A204.1 (cell line): ENCODE results near the gene LSG1.

Experiments used
- FAIRE-seq: peaks from 2 replicates; lab custom pipeline; 2012; peaks lifted over from hg19 to GRCh38; lab: Jason Lieb, UNC

Gene LSG1

DNA sequence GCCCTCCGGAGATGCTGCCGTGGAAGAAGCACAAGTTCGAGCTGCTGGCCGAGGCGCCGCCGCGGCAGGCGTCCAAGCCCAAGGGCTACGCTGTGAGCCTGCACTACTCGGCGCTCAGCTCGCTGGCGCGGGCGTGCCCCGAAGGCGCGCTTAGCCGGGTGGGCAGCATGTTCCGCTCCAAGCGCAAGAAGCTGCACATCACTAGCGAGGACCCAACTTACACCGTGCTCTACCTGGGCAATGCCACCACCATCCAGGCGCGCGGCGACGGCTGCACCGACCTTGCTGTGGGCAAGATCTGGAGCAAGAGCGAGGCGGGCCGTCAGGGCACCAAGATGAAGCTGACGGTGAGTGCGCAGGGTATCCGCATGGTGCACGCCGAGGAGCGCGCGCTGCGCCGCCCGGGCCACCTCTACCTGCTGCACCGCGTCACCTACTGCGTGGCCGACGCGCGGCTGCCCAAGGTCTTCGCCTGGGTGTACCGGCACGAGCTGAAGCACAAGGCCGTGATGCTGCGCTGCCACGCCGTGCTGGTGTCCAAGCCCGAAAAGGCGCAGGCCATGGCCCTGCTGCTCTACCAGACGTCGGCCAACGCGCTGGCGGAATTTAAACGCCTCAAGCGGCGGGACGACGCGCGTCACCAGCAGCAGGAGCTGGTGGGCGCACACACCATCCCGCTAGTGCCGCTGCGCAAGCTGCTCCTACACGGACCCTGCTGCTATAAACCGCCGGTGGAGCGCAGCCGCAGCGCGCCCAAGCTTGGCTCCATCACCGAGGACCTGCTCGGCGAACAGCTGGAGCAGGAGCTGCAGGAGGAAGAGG is 15.0 kb upstream of the LSG1 start:
- FAIRE-seq: no peak

DNA sequence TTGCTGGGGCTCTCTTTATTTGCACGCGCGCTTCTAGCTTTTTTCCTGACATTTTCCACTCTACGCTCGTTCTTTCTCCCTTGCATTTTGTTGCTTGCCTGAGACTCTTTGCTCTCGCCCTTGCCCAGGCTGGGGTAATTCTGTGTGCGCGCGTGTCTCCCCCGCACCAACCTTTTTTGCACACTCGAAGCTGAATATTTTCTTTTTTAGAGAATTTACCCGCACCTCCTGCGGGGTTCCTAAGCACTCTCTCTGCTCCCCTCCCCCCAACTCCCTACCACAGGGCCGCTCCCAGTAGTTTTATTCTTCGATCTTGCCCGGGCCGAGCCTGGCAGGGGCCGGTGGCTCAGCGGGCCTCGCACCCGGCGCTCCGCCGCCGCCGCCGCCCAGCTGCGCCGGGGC is 14.4 kb upstream of the LSG1 start:
- no peak for FAIRE-seq

DNA sequence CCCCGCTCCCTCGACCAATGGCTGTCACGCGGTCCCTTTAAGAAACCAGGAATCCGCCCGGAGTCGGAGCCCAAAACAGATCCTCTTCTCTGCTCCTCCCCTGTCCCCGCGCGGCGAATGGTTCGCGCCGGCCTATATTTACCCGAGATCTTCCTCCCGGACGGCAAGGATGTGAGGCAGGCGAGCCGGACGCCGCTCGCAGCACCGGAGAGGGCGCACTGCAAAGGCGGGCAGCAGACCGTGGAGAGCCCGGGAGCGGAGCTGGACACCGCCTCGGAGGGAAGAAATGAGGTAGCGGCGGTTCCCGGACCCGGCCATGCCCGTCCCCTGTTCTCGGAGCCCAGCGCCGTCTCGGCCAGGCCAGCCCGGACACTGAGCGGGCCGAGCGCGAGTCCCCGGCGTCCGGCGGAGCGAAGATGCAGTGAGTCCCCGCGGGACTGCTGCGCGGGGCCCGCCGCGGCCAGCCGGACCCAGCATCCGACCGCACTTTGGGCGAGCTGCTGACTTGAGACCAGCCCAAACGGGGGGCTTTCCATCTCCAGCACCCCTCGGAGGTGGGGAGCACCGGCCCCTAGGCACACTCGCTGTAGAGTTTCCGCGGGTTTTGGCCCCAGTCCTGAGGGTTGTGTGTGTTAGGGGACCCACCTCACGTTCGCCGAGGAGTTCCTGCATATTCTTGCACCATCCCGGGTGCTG is 13.9 kb upstream of the LSG1 start, which contains the start of gene FAM43A:
TSS of gene FAM43A (plus strand) at position 166 of the 696 bp plus-strand sequence. CDS start 944 bp downstream, outside the sequence.
- peak; percentile 64 for FAIRE-seq

DNA sequence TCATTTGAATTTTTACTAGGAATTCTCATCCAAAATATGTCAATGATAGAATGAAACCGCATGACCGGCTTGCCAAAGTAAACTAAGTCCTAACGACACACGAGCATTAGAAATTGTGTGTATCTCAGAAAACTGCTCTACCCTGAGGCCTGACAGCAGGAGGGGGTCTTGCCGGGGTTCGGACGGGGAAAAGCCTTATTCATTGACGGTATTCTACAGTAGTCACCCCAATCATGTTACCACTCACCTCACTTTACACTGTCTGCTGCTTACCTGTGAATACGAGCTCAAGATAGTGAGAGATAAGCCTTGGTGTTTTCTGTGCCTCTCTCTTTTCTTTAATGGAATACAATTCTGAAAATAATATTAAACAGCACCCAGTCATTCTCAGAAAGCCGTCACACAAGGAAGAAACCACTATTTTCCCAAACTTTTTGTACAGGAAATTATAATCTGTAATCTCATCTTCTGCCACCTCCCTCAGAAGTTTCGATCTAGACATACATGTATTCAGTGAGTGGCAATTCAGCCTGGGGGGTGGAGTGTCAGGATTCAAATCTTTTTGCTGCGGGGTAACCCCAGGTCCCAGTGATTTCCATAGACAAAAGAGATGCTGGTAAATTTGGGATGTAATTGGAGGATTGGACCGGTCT is 13.2 kb upstream of the LSG1 start:
- no peak for FAIRE-seq

DNA sequence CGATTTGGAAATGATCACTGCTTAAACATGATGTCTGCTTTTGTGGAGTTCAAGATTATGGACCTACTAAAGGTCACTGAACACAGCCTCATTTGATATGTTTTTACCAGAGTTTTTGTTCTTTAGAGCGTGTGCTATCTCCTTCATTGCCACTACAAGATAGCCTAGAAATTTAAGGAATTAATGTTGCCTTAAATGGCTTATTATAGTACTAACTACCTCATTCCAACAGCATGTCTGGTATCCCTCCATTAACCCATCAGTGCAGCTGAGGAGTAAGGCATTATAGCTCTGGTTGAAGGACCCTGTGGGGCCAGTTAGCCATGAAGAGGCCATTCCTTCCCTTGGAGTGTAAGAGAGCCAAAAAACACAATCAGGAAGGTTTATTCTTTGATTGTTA is 11.4 kb upstream of the LSG1 start:
- FAIRE-seq: no peak

DNA sequence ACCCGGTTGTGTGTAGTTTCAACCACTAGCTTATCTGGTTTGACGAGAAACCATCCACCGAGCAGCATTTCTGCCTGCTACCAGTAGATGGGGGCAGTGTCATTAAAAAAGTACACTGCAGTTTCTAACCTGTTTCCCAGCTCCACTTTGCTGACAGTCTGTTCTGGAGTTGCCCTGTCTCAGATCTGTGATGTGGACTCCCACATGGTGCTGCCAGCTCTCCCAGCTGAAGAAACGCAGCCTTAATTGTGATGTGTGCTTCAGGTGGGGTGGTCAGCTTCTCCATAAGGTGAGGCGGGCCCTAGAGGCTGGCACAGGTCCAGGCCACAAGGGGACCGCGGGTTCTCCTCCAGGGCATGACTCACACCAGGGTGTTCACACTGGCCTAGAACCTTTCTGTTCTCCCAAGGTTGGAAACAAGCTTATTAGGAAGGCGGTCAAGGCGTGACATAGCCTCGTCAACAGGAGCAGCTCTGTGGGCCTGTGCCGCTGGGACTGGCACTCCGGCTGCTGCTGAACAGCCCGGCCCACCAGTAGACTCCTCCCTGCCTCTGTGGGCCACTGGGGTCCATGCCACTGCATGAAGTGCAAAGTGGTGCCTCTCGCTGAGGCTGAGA is 10.8 kb upstream of the LSG1 start:
- FAIRE-seq: peak; percentile 95

DNA sequence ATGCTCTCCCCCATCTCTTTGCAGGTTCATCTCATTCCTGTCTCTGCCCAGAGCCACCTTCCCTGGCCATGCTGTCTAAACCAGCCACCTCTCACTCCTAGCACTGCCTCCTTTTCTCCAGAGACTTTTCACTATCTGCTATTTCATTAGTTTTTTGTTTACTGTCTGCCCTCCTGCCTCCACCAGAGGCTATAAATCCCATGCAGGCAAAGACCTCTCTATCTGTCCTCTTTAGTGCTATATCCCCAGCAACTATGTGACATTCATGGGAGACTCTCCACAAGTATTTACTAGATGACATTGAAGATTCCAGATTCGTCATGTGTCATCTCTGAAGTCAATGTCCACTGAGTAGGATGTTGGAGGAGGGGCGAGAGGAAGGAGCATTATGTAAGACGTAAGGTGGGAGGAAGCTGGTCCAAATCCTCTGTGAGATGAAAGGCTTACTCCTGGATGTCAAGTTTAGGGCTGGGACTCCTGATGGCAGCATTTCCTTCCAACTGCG is 10.2 kb upstream of the LSG1 start:
- FAIRE-seq: no peak

DNA sequence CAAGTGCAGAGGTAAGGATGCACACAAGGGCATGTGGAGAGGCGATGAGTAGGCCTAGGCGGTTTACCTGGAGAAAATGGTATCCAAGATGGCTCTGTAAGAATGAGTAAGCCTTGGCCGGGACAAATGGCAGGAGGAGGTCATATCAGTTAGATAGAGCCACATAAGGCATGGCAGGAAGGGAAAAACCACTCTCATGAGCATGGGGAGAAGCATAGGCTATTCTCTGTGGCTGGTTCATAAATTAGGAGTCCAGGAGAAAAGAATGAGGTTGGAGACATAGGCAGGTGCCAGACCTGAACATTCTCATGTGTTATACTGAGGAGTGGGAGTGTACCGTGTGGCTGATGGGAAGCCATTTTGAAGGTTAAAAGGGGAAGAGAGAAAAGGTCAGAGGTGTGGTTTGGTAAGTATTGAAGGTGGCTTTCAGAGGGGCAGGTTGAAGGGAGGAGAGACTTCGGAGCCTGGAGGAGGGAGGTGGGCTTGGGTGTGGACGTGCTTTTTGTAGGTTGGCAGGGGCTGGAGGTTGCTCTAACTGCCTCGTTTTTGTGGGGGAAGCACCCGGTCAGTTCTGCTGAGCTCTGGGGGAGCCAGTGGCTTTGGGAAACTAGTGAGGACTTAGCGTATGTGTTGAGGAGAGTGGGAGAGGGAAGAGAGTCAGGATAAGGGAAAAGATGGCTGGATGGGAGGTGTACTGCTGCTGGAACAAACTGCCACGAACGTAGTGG is 9.1 kb upstream of the LSG1 start:
- FAIRE-seq: no peak

DNA sequence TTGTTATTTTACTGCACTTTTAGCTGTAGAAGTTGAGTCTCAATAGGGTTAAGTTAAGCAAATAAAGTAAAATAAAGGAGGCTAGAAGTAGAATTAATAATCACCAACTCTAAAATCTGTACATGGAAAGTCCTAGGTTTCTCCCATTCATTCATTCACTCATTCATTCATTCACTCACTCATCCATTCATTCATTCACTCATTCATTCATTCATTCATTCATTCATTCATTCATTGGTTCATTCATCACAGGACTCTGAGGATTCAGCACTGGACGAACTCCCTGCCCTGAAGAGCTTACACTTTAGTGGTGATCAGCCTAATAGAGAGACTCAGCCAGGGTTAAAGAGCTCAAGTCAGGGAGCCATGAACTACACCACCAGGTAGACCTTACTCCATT is 4.5 kb upstream of the LSG1 start:
- FAIRE-seq: no peak

DNA sequence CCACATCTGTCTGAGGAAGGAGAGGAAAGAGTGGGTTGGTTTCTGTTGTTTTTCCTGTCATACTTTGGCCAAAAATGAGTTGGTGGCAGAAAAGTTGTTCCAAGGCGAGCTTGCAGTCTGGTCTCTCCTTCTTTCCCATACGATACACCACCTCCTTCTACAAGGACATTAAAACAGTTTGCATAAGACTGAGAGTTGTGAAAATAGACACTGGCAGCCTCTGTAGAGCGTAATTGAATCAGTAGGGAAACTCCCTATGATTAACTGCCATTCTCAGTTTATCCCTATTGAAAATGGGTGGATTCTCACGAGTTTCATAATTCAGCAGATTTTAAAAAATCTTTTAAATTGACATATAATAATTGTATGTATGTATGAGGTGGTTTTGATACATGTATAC is 3.7 kb upstream of the LSG1 start:
- no peak for FAIRE-seq

DNA sequence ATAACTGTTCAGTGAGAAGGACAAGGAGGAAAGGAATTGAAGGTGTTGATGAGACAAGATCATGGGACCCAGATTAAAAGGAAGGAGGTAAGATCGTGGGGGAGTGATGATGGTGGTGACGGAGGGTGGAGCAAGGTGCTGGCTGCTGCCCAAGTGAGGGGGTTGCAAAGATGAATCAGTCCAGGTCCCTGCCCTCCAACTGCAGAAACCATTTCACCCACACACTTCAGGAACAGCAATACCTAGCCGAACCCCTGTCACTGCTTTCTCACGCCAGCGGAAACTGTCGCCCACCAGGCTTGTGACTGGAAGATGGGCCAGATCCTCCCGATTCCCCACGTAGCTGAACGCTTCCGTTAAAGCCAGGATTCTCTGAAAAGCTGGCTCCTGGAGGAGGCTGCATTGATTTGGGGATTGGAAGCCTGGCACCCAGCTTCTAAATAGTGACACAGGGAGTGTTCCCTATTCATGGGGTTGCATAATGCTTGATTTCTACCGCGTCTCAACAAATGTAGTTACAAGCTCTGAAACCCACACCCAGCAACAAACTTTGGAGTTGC is 3.2 kb upstream of the LSG1 start:
- FAIRE-seq: no peak

DNA sequence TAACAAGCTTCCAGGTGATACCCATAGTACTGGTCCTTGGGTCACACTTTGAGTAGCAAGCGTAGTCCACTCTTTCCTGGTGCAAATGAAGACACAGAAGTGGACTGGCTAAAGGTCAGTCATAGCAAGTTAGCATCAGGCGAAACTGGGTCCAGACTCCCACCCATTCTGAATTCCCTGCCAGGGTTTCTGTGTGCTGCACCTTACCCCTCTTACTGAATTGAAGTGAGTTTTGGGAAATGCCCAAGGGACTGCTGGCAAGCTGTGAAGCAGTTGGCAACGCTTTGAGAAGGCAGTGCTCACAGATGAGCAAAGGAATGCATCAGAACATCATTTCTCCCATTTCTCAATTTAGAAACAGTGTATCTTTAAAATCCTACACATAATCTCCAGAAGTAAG is 1.8 kb upstream of the LSG1 start:
- no peak for FAIRE-seq

DNA sequence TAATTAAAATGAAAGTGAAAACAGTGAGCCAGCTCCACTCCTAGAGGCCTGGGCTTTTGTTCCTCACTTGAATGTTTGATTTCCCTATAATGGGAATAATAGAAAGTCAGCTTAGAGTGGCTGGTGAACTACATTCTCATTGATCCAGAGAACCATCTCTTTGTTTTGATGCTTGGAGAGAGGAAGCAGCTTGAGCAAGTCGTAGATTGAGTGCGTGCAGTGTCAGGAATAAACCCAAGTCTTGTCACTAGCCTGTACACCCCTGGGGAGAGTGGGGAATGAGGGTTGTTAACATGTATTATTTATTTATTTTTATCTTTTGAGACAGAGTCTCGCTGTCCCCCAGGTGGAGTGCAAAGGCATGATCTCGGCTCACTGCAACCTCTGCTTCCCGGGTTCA is 885 bp upstream of the LSG1 start:
- no peak for FAIRE-seq

DNA sequence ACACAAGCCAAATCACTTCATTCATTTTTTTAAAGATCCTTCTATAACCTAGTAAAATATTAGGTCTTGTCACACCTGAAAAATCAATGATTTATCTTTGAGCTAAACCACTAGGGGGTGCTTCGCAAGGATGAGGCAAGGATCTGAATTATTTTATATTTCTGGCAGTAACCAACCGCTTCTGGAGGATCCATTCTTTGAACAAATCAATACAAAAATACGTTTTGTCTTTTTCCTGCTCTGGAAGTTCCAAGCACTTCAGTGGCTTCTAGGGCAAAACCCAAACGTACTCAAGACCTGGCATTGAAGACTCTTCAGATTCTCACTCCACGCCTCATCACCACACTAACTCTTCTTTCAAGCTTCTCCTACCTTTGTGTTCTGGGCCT is 486 bp downstream of the LSG1 start:
- FAIRE-seq: peak; percentile 51

DNA sequence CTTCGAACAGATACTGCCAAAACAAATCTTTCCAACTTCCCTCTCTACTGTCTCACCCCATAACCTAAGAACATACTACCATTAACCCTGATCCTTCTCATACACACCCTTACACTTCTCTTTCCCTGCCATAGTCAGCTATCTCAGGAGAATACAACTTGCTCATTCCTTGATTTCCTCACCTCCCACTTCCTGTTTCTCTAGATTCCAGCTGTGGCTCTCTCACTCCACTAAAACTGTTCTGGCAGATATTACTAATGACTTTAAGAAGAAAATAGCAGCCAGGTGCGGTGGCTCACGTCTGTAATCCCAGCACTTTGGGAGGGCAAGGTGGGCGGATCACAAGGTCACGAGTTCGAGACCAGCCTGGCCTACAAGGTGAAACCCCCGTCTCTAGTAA is 4.6 kb downstream of the LSG1 start:
- FAIRE-seq: no peak

DNA sequence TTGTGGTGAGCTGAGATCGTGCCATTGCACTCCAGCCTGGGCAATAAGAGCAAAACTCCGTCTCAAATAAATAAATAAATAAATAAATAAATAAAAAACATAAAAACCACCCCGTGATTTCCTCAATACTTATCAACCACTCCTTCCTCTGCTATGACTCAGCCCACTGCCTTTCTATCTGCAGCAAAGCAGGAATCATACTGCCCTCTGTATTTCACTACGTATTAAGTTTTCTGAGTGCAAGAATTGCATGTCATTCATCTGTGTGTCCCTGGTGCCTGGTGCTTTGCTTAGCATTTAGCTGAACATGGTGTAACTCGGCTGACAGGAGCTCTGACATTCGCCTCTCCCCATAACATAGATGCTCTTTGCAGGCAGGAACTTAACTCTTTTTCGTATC is 7.1 kb downstream of the LSG1 start:
- no peak for FAIRE-seq

DNA sequence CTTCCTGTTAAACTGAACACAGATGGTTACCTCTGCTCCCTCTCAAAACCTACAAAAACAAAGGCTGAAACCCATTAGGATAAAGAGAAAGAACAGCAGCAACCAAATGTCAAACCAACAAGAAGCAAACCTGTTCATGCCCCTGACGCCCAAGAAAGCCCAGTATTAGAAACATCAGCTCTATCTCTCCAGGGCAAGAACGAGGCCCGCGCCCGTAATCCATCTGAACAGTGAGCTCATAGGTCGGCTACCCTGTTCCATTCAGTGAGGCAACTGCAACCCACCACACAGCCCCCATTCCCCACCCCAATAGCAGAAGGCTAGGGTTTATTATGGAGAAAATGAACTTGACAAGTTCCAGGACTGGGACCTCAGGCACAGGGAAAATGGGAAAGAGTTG is 10.0 kb downstream of the LSG1 start:
- FAIRE-seq: no peak

DNA sequence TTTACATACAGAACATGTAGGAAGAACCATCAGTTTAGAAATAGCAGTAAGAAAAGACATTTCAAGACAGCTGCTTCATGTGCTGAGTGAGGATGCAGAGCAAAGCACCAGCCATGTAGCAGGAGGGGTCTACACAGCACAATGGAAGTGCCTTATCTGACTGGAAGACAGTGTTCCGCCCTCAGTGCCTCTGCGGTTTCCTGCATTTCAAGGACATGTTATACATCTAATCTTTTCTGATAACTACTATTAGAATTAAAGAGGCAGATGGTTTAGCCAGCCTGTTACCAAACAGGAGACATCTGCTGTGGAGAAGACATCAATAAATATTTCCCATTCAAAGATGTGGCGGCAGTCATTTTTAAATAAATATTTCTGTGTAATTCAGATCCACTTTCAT is 10.6 kb downstream of the LSG1 start:
- FAIRE-seq: no peak

DNA sequence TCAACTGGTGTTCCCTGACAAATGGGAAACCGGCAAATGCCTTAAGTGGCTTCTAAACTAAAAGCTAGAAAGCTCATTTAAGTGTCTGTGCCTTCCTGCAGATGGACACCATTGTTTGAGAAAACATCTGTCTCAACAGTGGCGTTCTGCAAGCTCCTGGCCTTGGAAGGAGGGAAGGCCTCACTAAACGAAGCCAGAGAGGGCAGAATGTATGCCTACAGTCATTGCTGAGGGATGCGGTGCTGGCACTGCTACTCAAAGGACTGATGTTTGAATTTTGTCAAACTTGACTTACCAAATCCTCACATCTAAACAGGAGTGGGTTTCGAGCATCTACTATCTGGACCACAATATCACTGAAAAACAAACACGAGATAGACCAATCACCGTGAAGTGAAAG is 12.2 kb downstream of the LSG1 start:
- FAIRE-seq: no peak

DNA sequence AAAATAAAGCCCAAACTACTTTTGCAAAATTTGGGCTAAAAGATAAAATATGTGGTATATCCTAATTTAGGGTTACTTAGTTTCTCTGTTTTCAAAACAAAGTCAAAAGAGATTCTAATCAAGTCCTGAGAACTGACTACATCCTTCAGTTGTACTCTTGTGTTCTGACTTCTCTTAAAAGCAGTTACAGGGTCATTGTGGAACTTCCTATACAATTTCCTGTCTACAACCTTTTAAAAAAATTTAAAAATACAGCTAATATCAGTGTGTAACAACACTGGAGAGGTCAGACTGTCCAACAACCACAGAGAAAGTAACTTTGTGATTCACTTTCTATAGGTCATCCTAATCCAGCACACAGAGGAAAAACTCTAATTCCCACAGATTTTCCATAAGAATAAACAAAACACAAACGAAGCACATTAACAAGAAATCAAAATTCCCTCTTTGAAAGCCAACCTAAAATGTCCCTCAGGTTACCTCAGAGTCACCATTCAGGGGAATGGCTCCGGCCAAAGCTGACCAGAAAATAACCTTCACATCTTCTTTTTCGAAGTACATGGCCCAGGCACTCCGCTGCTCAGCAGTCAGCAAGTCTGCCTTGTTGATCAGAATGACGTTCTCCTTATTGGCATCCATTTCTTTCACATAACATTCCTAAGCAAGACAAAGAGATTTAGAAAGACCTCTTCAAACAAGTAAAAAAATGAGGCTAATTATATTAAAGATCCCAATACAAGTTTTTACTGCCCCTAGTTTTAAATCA is 13.3 kb downstream of the LSG1 start:
- FAIRE-seq: no peak

DNA sequence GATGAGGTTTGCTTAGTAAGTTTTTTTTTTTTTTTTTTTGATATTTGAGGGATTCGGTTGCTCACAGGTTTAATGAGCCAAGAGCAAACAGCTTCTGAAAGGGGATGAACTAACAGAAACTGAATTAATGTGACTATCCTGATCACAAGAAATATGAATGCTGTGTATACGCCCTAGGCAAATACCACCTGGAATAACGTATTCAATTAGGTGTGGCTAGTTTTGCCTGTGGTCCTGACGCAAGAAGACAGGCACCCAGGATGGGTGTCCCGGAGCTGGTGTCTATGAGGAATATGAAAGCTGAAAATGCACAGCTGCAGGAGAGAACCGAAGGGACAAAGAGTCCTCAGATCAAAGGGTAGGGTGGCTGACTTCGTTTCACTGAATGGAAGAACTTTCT is 14.6 kb downstream of the LSG1 start:
- no peak for FAIRE-seq
